Kidney (tissue), 14 donors: Measurements from ENCODE around the gene CTBS. TPM values are rescaled to one million over a fixed set of nuclear protein-coding genes. Genes with fewer than 3 reads are reported as not detected.

Experiments
- DNase-seq, 5 donors: peaks; one replicate each; pipeline ENCODE4 v3.0.0-alpha.2; 2013 to 2020
- FAIRE-seq: peaks from 2 replicates; lab custom pipeline; 2012; peaks lifted over from hg19 to GRCh38; lab: Jason Lieb, UNC
- H3K27ac ChIP-seq, 2 donors: one replicate each; pipeline ENCODE4 v1.7.0; 2013; ENCODE audit warnings: low read depth in 2 of 2, low read length in 2 of 2, inconsistent platforms in 1 of 2
- H3K27me3 ChIP-seq: one replicate; pipeline ENCODE4 v1.7.1; 2013; ENCODE audit warnings: low read length, inconsistent platforms; ENCODE audit not compliant: control insufficient read depth, insufficient read depth
- H3K36me3 ChIP-seq, 3 donors: one replicate each; pipeline versions ENCODE4 v1.7.0 to v1.7.1; 2013; ENCODE audit warnings: low read length in 3 of 3, control low read depth in 1 of 3, inconsistent platforms in 1 of 3; ENCODE audit not compliant: insufficient read depth in 3 of 3, control insufficient read depth in 2 of 3
- H3K4me1 ChIP-seq, 3 donors: one replicate each; pipeline versions ENCODE4 v1.7.0 to v1.7.1; 2013; ENCODE audit warnings: low read length in 3 of 3, inconsistent platforms in 1 of 3, low read depth in 1 of 3; ENCODE audit not compliant: control insufficient read depth in 2 of 3, insufficient read depth in 2 of 3
- H3K4me3 ChIP-seq, 3 donors: one replicate each; pipeline versions ENCODE4 v1.7.0 to v1.8.1; 2013; ENCODE audit warnings: low read length in 3 of 3, control low read depth in 1 of 3, inconsistent platforms in 1 of 3
- H3K9ac ChIP-seq, 3 donors: one replicate each; pipeline versions ENCODE4 v1.7.0 to v1.7.1; 2013; ENCODE audit warnings: low read length in 3 of 3, control low read depth in 1 of 3, inconsistent platforms in 1 of 3
- H3K9me3 ChIP-seq, 3 donors: one replicate each; pipeline versions ENCODE4 v1.7.0 to v1.7.1; 2013; ENCODE audit warnings: low read length in 3 of 3, control low read depth in 1 of 3, inconsistent platforms in 1 of 3; ENCODE audit not compliant: control insufficient read depth in 2 of 3, insufficient read depth in 1 of 3
- CTCF ChIP-seq: IDR thresholded peaks from 3 replicates; pipeline ENCODE4 v1.5.1; 2012; ENCODE audit warnings: mild to moderate bottlenecking, moderate library complexity, borderline replicate concordance; ENCODE audit not compliant: insufficient read depth; ENCODE audit errors: extremely low read depth
- intact Hi-C: fragments of 100-400 bp; cut with DNase I; formaldehyde crosslinking; loops from one replicate; pipeline ENCODE4 v1.11.1; 2022
- polyA plus RNA-seq: library from polyadenylated mRNA; stranded (reverse); fragments of 350-450 nt; fragmentation: Illumina TruSeq; extraction: RNeasy Lipid Tissue Mini Kit (QIAGEN cat#74804); gene quantifications from one replicate; pipeline ENCODE4 v1.2.3, GENCODE V29; 2014; ENCODE audit warnings: low read depth, low replicate concordance; ENCODE audit not compliant: insufficient read depth
- total RNA-seq: library from RNA; stranded (reverse); fragmentation: NEBNext Ultra II Directional; extraction: Animal tissue kit (Norgen Biotek cat#: 25700); gene quantifications from one replicate; pipeline ENCODE4 v1.2.1, GENCODE V29; 2021
- donor health status: control.
- donor health status: control.
- donor health status: control.
- donor health status: control.
- donor health status: control.
- donor health status: DM: yes; HTN: yes; CAD: no.
- donor health status: Normal renal cell carcinoma (clear cell type).

Gene CTBS
- total and polyA plus RNA-seq, 2 donors from 2014 or later = 19.1 to 32.0 TPM

- H3K4me1 ChIP-seq = no peaks in the 10 kb centered on the region
- no peak overlapping the region for H3K9ac ChIP-seq
- no peaks in the 10 kb centered on the region for H3K27me3 ChIP-seq
- intact Hi-C loops = no loop called here
- no peaks in the 10 kb centered on the region for H3K9me3 ChIP-seq
- TF ChIP-seq CTCF = no peak
- no peak for DNase-seq
- no peaks in the 10 kb centered on the region for H3K36me3 ChIP-seq
- no peak overlapping the region for H3K4me3 ChIP-seq
- no peak overlapping the region for H3K27ac ChIP-seq
- FAIRE-seq = no peak
Measured at GRCh38 chr1:84584126-84584525, 9.9 kb upstream of the CTBS start.

- H3K4me3 ChIP-seq = peak overlapping the region in 1 of 3 donors; percentile 18
- no peaks in the 10 kb centered on the region for H3K27me3 ChIP-seq
- no peak for FAIRE-seq
- H3K27ac ChIP-seq = no peak overlapping the region
- no peaks in the 10 kb centered on the region for H3K9me3 ChIP-seq
- peak in 2 of 5 donors; percentile 48 to 54 for DNase-seq
- no peaks in the 10 kb centered on the region for H3K36me3 ChIP-seq
- intact Hi-C loops = no loop called here
- peak overlapping the region in 1 of 3 donors; percentile 25 for H3K9ac ChIP-seq
- no peak for TF ChIP-seq CTCF
- no peaks in the 10 kb centered on the region for H3K4me1 ChIP-seq
Measured at GRCh38 chr1:84583648-84584047, 9.4 kb upstream of the CTBS start.

GRCh38 chr1:84582802-84583587, 8.8 kb upstream of the CTBS start:
- intact Hi-C loops = no loop called here
- DNase-seq (peak in 4 of 5 donors; percentile 59 to 86 (median 76)), FAIRE-seq (no peak)
- Histone ChIP-seq H3K9ac (peak overlapping the region in 1 of 3 donors; percentile 25), H3K27ac (no peak overlapping the region), H3K4me3 (peak overlapping the region in 1 of 3 donors; percentile 18), H3K36me3 (no peaks in the 10 kb centered on the region), H3K4me1 (no peaks in the 10 kb centered on the region), H3K9me3 (no peaks in the 10 kb centered on the region), H3K27me3 (no peaks in the 10 kb centered on the region)
- TF ChIP-seq CTCF = no peak
